ENCODE data around the gene SEMA6B. TPM values are rescaled to one million over a fixed set of nuclear protein-coding genes. Genes with fewer than 3 reads are reported as not detected.

SEMA6B gene
- total and polyA plus RNA-seq, 2 of the 4 experiments (the other 2 are of a cell fraction), result 0.18 to 0.72 TPM

- TF ChIP-seq CHD1 (IDR thresholded peaks at IDR 0.05; ENCODE audit: low read depth, low read length), result no peak
These were observed 22.4 kb upstream of the SEMA6B start (continued) for GRCh38 chr19:4581666-4582553.

DNA sequence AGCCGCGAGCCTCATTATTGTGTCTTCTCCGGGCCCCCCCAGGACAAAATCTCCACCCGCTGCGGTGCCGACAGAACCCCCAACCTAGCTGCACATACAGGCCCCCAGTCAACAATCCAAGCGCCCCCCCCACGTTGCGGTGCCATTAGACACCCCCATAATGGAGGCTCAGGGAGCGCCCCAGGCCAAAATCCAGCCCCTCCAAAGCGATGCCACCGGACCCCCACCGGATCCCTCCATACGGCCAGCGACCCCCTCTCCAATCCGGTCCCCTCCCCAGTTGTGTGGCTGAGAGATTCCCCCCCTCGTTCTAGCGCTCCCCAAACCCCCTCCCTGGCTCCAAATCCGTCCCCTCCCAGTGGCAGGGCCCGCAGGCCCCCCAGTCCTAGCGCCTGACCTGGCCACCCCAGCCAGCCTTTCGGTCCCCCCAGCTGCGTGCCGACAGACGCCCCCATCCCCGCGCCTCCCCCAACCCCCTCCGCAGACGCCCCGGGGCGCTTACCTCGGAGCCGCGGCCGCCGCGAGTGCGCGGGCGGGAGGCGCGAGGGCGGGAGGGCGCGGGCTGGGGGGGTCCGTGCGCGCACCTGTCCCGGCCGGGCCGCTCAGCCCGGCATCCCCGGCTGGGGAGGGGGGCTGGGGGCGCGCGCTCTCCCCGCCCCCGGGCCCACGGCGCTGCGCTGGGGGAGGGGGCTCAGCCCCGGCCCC is 21.6 kb upstream of the SEMA6B start:
- Histone ChIP-seq H3K4ac (ENCODE audit: low read depth, low read length) (no peak overlapping the region), H2BK120ac (ENCODE audit: low read depth, low read length) (no peak overlapping the region), H2AK5ac (ENCODE audit: low read depth, low read length) (no peak overlapping the region), H3K14ac (replicated peaks; ENCODE audit: low read depth, low read length) (no peak overlapping the region), H3K23ac (ENCODE audit: low read depth, low read length) (no peak overlapping the region), H3K4me1 (ENCODE audit: control insufficient read depth, insufficient read depth, low read length) (peaks cover 3% of the 10 kb centered on the region; the same call in 1 of the 2 replicates), H3K4me3 (ENCODE audit: insufficient read depth, low read depth, low read length) (peak overlapping the region; percentile 13; the same call in 1 of the 2 replicates), H2AFZ (replicated peaks; ENCODE audit: low read length, poor library complexity) (no peak overlapping the region), H3K4me2 (ENCODE audit: low read depth, low read length) (peak overlapping the region; percentile 56; the same call in 1 of the 2 replicates), H2BK15ac (ENCODE audit: low read depth, low read length) (no peak overlapping the region), H3K18ac (ENCODE audit: low read depth, low read length) (no peak overlapping the region), H4K91ac (ENCODE audit: insufficient read depth, low read depth, low read length) (no peak overlapping the region), H3K36me3 (ENCODE audit: control insufficient read depth, insufficient read depth, low read length) (no peaks in the 10 kb centered on the region), H4K8ac (ENCODE audit: low read depth in 2 of 2, low read length in 2 of 2) (no peak overlapping the region), H3K56ac (ENCODE audit: extremely low read depth, insufficient read depth, low read length) (no peak overlapping the region), H3K79me1 (ENCODE audit: low read depth in 1 of 2, low read length in 2 of 2) (no peaks in the 10 kb centered on the region), H3K9me1 (ENCODE audit: insufficient read depth, low read length) (no peaks in the 10 kb centered on the region), H2AK9ac (replicated peaks; ENCODE audit: low read depth, low read length, poor library complexity) (no peak overlapping the region), H3K9ac (ENCODE audit: low read depth, low read length) (no peak overlapping the region), H3K9me3 (ENCODE audit: control insufficient read depth, insufficient read depth, low read length) (no peaks in the 10 kb centered on the region), H4K20me1 (ENCODE audit: insufficient read depth, low read length) (no peaks in the 10 kb centered on the region; the same call in 1 of the 2 replicates), H2BK5ac (ENCODE audit: low read depth, low read length, poor library complexity, severe bottlenecking) (no peak overlapping the region), H3K27me3 (ENCODE audit: control insufficient read depth, insufficient read depth, low read length) (peaks cover 52% of the 10 kb centered on the region), H3K27ac (ENCODE audit: insufficient read depth, low read length) (no peak overlapping the region), H2BK20ac (ENCODE audit: low read depth, low read length) (no peak overlapping the region), H4K5ac (ENCODE audit: low read depth, low read length) (no peak overlapping the region)
- 0% methylated on average over 2 of the region's 62 CpGs; no CpG with 5 or more reads in 1 of the 2 experiments for WGBS, 2 experiments (ENCODE audit: extremely low coverage in 2 of 2, insufficient read length in 1 of 2)
- BruUV-seq (replicated peaks), result no TSS peak
- in situ Hi-C loops (cut with MboI; ENCODE audit: low sequenced_read_pairs), result no loop called here
- DNase-seq (no peak), ATAC-seq (ENCODE audit: low read depth) (no peak; the same call in 1 of the 2 replicates)
- ChIA-PET POLR2A (ENCODE audit: unreplicated experiment) (no interaction called here), CTCF (no interaction called here)
- dilution Hi-C loops (cut with HindIII; ENCODE audit: low sequenced_read_pairs, unreplicated experiment), result no loop called here
- intact Hi-C loops (cut with micrococcal nuclease), result no loop called here
- no peak for TF ChIP-seq NFE2L2 (IDR thresholded peaks at IDR 0.05; ENCODE audit: low read depth, low read length)
- no peak for TF ChIP-seq CHD1 (IDR thresholded peaks at IDR 0.05; ENCODE audit: low read depth, low read length)
- TF ChIP-seq BHLHE40 (IDR thresholded peaks at IDR 0.05; ENCODE audit: low read depth, low read length), result no peak
- TF ChIP-seq MAZ (IDR thresholded peaks at IDR 0.05; ENCODE audit: borderline replicate concordance, low read depth, low read length), result no peak
- TF ChIP-seq CEBPB (IDR thresholded peaks at IDR 0.05; ENCODE audit: low read depth, low read length), result no peak
- no peak for TF ChIP-seq RAD21 (IDR thresholded peaks at IDR 0.05; ENCODE audit: low read length)
- TF ChIP-seq SMC3 (IDR thresholded peaks at IDR 0.05; ENCODE audit: low read depth, low read length), result no peak
- TF ChIP-seq RCOR1 (IDR thresholded peaks at IDR 0.05; ENCODE audit: insufficient replicate concordance, low read length), result no peak
- no peak for TF ChIP-seq ELK1 (IDR thresholded peaks at IDR 0.05; ENCODE audit: borderline replicate concordance, low read depth, low read length)
- TF ChIP-seq MAFK (IDR thresholded peaks at IDR 0.05; ENCODE audit: low read depth, low read length), result no peak
- TF ChIP-seq, protein P1, sequence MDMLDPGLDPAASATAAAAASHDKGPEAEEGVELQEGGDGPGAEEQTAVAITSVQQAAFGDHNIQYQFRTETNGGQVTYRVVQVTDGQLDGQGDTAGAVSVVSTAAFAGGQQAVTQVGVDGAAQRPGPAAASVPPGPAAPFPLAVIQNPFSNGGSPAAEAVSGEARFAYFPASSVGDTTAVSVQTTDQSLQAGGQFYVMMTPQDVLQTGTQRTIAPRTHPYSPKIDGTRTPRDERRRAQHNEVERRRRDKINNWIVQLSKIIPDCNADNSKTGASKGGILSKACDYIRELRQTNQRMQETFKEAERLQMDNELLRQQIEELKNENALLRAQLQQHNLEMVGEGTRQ (IDR thresholded peaks at IDR 0.05; ENCODE audit: low read depth, low read length), result no peak
